Cardiac muscle cell (in vitro differentiated cells and primary cell): Measurements from ENCODE around the gene C10orf67. TPM values are rescaled to one million over a fixed set of nuclear protein-coding genes. Genes with fewer than 3 reads are reported as not detected.
A peak's percentile ranks its signal among the peaks of the same experiment; 100 is the strongest.

Experiments
- DNase-seq, 2 donors: peaks; one replicate each; pipeline versions ENCODE4 v3.0.0 to v3.0.0-alpha.2; 2010 to 2017; ENCODE audit warnings: low read depth in 1 of 2, low spot score in 1 of 2
- H3K27ac ChIP-seq: fragments of 200-600 bp; sonication (generic); 2 replicates; pipeline ENCODE4 v1.5.1; 2016
- H3K27me3 ChIP-seq: fragments of 200-600 bp; sonication (generic); 2 replicates; pipeline ENCODE4 v1.6.0; 2016; ENCODE audit warnings: control low read depth
- H3K36me3 ChIP-seq: fragments of 200-600 bp; sonication (generic); 2 replicates; pipeline ENCODE4 v1.5.1; 2016; ENCODE audit warnings: control low read depth
- H3K4me1 ChIP-seq: fragments of 200-600 bp; sonication (generic); 2 replicates; pipeline ENCODE4 v1.8.1; 2017; ENCODE audit warnings: low read depth, mild to moderate bottlenecking, mixed run types
- H3K4me3 ChIP-seq: fragments of 200-600 bp; sonication (generic); 2 replicates; pipeline ENCODE4 v1.5.1; 2016; ENCODE audit warnings: mild to moderate bottlenecking
- H3K9me3 ChIP-seq: fragments of 200-600 bp; sonication (generic); 2 replicates; pipeline ENCODE4 v1.5.1; 2017; ENCODE audit warnings: low read depth, mild to moderate bottlenecking, control low read depth
- polyA plus RNA-seq: library from polyadenylated mRNA; unstranded; fragments of >200 nt; fragmentation: Nextera tagmentation; extraction: Ambion mirVana; gene quantifications from 2 replicates; pipeline ENCODE4 v1.2.1, GENCODE V29; 2016
- total RNA-seq: library from RNA; depleted of rRNA; stranded (reverse); fragments of >200 nt; gene quantifications from 2 replicates; pipeline ENCODE4 v1.2.3, GENCODE V29; 2016
- TF ChIP-seq, protein P1 (sequence below): IDR thresholded peaks from 2 replicates; pipeline ENCODE4 v1.5.1; 2012; ENCODE audit warnings: low read depth, mild to moderate bottlenecking, low read length

The C10orf67 gene
- total and polyA plus RNA-seq, 2 experiments from 2014 or later, result 0.16 to 0.33 TPM

DNA sequence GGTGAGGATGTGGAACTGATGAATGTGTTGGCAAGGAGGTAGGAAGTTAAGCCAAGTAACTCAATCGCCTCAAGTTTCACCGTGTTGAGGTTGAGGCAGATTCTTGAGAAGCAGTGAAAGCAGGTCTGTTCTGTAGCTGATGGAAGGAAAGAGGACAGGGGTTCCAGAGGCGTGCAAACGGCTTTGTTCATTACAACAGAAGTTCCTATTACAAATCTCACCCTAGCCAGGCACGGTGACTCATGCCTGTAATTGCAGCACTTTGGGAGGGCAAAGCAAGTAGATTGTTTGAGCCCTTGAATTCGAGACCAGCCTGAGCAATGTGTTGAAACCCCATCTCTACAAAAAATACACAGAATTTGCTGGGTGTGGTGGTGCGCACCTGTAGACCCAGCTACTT, 189.4 kb downstream of the C10orf67 start:
- TF ChIP-seq, protein P1, sequence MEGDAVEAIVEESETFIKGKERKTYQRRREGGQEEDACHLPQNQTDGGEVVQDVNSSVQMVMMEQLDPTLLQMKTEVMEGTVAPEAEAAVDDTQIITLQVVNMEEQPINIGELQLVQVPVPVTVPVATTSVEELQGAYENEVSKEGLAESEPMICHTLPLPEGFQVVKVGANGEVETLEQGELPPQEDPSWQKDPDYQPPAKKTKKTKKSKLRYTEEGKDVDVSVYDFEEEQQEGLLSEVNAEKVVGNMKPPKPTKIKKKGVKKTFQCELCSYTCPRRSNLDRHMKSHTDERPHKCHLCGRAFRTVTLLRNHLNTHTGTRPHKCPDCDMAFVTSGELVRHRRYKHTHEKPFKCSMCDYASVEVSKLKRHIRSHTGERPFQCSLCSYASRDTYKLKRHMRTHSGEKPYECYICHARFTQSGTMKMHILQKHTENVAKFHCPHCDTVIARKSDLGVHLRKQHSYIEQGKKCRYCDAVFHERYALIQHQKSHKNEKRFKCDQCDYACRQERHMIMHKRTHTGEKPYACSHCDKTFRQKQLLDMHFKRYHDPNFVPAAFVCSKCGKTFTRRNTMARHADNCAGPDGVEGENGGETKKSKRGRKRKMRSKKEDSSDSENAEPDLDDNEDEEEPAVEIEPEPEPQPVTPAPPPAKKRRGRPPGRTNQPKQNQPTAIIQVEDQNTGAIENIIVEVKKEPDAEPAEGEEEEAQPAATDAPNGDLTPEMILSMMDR, result no peak
- Histone ChIP-seq H3K27ac (no peak overlapping the region), H3K4me3 (no peak overlapping the region)

More for the DNA sequence above, 189.4 kb downstream of the C10orf67 start:
- Histone ChIP-seq H3K27me3 (peaks cover 43% of the 10 kb centered on the region), H3K9me3 (no peaks in the 10 kb centered on the region), H3K36me3 (no peaks in the 10 kb centered on the region), H3K4me1 (no peaks in the 10 kb centered on the region)
- peak in 1 of 2 donors; percentile 36 for DNase-seq

Other genes with a start within 250 kb of the C10orf67 start
- gene MSRB2, start 249.2 kb downstream of the C10orf67 start, total RNA-seq, result 32.9 and 50.4 TPM in 2 replicates
- gene MSRB2, start 249.2 kb downstream of the C10orf67 start, polyA plus RNA-seq, result 149 and 156 TPM in 2 replicates
- not detected in 2 replicates for gene PTF1A, start 152.5 kb downstream of the C10orf67 start, total RNA-seq
- gene PTF1A, start 152.5 kb downstream of the C10orf67 start, polyA plus RNA-seq, result not detected in 2 replicates
- gene OTUD1, start 94.3 kb upstream of the C10orf67 start, total RNA-seq, result 8.1 and 12.6 TPM in 2 replicates
- gene OTUD1, start 94.3 kb upstream of the C10orf67 start, polyA plus RNA-seq, result 15.3 and 17.8 TPM in 2 replicates